Panc1 (cell line): ENCODE data around the gene SSBP3.

ENCODE experiments used
- POLR2AphosphoS5 ChIP-seq: IDR thresholded peaks from 2 replicates; pipeline ENCODE4 v1.6.1; 2012; ENCODE audit warnings: mild to moderate bottlenecking, low read depth, low read length, moderate library complexity
- SIN3A ChIP-seq: IDR thresholded peaks from 2 replicates; pipeline ENCODE4 v1.6.1; 2012; ENCODE audit warnings: low read depth, mild to moderate bottlenecking, low read length, moderate library complexity, borderline replicate concordance; ENCODE audit not compliant: insufficient read depth
- TCF7L2 ChIP-seq: IDR thresholded peaks from 2 replicates; pipeline ENCODE4 v1.6.1; 2011; ENCODE audit warnings: mild to moderate bottlenecking, low read depth, low read length, inconsistent platforms
- TF ChIP-seq, protein P1 (sequence below): fragments of 450-650 bp; IDR thresholded peaks from 2 replicates; pipeline ENCODE4 v1.5.1; 2017; ENCODE audit warnings: mild to moderate bottlenecking
- TF ChIP-seq, protein P2 (sequence below), 2 experiments: IDR thresholded peaks; 2 replicates each; pipeline ENCODE4 v1.6.1; 2011 to 2012; ENCODE audit warnings: low read depth in 2 of 2, control low read depth in 1 of 2, low read length in 1 of 2, mild to moderate bottlenecking in 1 of 2, moderate library complexity in 1 of 2; ENCODE audit not compliant: insufficient read depth in 1 of 2

DNA sequence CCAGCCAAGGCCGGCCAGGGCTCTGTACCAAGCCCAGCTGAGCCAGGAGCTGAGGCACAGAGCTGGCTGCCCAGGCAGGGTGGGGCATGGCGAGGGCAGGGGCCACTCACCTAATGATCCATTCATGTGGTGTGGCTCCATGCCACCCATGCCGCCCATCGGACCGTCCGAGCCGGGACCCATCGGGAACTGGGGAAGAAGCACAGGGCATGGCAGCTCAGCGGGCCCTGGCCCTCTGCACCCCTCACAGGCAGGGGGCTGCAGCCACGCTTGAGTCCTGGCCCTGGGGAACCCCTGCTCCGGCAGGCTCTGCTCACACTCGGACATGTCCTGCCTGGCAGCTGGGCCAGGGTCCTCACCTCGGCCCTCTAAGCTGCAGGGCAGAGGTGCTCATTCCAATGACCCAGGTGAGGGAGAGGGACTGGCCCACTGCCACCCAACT is 177.5 kb downstream of the SSBP3 start:
- TF ChIP-seq, protein P1, sequence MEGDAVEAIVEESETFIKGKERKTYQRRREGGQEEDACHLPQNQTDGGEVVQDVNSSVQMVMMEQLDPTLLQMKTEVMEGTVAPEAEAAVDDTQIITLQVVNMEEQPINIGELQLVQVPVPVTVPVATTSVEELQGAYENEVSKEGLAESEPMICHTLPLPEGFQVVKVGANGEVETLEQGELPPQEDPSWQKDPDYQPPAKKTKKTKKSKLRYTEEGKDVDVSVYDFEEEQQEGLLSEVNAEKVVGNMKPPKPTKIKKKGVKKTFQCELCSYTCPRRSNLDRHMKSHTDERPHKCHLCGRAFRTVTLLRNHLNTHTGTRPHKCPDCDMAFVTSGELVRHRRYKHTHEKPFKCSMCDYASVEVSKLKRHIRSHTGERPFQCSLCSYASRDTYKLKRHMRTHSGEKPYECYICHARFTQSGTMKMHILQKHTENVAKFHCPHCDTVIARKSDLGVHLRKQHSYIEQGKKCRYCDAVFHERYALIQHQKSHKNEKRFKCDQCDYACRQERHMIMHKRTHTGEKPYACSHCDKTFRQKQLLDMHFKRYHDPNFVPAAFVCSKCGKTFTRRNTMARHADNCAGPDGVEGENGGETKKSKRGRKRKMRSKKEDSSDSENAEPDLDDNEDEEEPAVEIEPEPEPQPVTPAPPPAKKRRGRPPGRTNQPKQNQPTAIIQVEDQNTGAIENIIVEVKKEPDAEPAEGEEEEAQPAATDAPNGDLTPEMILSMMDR, result no peak
- TF ChIP-seq, protein P2, sequence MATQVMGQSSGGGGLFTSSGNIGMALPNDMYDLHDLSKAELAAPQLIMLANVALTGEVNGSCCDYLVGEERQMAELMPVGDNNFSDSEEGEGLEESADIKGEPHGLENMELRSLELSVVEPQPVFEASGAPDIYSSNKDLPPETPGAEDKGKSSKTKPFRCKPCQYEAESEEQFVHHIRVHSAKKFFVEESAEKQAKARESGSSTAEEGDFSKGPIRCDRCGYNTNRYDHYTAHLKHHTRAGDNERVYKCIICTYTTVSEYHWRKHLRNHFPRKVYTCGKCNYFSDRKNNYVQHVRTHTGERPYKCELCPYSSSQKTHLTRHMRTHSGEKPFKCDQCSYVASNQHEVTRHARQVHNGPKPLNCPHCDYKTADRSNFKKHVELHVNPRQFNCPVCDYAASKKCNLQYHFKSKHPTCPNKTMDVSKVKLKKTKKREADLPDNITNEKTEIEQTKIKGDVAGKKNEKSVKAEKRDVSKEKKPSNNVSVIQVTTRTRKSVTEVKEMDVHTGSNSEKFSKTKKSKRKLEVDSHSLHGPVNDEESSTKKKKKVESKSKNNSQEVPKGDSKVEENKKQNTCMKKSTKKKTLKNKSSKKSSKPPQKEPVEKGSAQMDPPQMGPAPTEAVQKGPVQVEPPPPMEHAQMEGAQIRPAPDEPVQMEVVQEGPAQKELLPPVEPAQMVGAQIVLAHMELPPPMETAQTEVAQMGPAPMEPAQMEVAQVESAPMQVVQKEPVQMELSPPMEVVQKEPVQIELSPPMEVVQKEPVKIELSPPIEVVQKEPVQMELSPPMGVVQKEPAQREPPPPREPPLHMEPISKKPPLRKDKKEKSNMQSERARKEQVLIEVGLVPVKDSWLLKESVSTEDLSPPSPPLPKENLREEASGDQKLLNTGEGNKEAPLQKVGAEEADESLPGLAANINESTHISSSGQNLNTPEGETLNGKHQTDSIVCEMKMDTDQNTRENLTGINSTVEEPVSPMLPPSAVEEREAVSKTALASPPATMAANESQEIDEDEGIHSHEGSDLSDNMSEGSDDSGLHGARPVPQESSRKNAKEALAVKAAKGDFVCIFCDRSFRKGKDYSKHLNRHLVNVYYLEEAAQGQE (IDR thresholded peaks at IDR 0.05; ENCODE audit: insufficient read depth in 1 of 2, low read depth in 2 of 2, low read length in 1 of 2), result no peak
- TF ChIP-seq SIN3A (no peak), POLR2AphosphoS5 (no peak), TCF7L2 (no peak)
